ENCODE measurements around the gene GUK1.
A peak's percentile ranks its signal among the peaks of the same experiment; 100 is the strongest.

Gene GUK1

GRCh38 chr1:228150120-228150460, 10.0 kb downstream of the GUK1 start:
- DNase-seq (ENCODE audit: low read depth in 2 of 2): no peak

- DNase-seq (ENCODE audit: low read depth in 2 of 2): no peak
Measured at GRCh38 chr1:228150461-228151179, 10.5 kb downstream of the GUK1 start.

DNA sequence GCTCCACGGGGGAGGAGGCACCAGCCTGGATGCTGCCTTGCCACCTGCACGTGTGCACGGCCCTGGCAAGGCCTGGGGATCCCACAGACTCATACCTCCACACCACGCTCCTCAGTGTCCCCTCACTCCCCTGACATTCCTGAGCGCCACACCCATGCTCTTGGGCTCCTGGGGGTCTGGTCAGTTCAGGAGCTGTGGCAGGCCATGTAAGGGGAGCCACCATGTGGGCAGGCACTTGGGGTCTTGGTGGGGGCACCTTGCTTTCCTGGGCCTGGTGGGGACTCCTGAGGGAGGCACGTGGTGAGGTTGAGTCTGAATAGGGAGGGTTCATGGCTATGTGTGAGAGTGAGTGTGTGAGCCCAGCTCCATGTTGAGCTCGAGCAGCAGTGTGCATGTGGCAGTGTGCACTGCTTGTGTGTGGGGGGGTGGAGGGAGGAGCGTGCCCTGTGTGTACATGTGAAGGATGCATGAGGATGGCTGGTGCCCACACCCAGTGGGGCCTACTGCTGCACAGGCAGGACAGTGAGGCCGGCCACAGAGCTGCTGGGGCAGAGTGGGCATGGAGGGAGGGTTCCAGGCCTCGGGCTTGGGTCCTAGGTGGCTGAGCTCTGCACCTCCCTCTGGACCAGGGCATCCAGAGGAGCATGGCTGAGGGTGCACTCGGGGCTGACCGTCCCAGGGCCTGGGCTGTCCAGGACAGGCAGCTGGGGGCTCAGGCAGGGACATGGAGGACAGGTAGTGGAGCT, 11.3 kb downstream of the GUK1 start:
- no peak for DNase-seq (ENCODE audit: low read depth in 2 of 2)

GRCh38 chr1:228152097-228152917, 12.2 kb downstream of the GUK1 start:
- no peak for DNase-seq (ENCODE audit: low read depth in 2 of 2)

DNA sequence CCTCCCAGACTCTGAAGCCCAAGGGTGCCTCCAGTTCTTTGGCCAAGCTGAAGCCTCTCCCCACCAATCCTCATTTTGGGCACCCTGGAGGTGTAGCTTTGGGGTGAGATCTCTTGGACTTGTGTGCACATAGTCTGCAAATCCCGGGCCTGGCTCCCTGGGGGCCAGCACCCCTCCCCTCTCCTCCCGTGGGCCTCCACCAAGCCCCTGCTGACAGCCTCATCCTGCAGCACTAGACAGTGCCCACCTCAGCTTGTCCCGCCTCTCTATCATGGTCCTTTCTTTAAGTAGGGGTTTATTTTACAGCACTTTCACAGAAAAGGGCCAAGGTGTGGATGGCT, 12.8 kb downstream of the GUK1 start:
- no peak for DNase-seq (ENCODE audit: low read depth in 2 of 2)

DNA sequence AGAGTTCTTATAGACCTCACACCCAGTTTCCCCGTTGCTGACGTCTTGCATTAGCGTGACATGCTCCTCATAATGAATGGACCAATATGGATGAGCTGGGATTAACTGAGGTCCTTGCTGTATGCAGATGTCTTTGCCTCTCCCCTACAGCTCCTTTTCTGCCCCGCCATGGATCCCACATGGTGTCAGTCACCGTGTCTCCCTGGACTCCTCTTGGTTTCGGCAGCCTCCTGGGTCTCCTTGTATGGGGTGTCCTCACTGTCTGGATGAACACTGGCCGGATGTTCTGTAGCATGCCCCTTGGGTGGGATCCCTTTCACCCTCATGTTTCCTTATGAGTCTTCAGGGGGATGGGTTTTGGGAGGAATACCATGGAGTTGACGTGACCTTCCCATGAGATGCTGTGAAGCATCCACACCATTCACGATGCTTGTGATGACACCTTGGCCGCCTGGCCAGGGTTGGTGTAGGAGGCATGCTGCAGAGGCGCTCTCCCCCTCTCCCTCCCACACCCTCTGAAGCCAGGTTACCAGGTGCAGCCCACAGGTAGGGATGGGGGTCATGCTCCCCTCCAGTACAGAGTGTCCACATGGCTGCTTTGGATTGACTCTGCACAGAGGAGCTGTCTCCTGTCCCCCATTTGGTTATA, 14.1 kb downstream of the GUK1 start:
- DNase-seq (ENCODE audit: low read depth in 2 of 2): no peak

GRCh38 chr1:228154670-228155571, 14.8 kb downstream of the GUK1 start:
- peak; percentile 51 to 56 for DNase-seq (ENCODE audit: low read depth in 2 of 2)

DNA sequence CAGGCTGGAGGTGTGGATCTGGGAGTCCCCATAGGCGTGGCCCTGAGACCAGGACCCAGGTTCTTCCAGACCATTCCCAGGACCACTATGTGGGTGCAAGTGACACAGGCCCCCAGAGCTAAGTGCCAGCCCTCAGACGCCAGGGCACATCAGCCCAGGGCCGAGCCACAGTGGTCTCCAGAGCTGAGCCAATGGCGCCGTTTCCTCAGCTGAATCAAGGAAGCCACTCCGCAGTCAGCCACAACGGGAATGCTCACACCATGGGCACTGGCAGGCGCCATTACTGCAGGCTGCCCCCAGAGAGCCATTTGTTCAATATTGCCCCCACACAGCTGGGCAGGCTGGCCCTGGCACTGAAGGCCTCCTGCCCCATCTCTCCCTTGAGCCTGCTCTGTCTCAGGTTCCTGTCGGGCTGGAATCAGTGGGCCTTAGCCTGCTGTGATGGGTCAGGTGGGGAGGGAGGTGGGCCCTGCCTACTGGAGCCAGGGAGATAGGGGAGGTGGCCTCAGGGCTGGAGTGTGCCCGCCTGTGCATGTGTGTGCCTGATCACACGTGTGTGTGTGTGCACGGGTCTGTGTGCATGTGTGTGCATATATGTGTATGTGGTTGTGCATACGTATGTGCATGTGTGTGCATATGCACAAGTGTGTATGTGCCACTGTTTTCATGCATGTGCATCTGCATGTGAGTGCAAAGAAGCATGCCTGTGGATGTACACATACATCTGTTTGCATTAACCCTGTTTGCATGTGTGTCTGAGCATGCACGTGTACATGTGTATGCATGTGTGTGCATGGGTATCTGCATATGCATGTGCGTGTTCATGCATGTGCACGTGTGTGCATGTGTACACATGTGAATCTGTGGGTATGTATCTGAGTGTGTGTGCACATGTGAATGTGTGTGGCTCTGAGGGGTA, 15.8 kb downstream of the GUK1 start:
- no peak for DNase-seq (ENCODE audit: low read depth in 2 of 2)

DNA sequence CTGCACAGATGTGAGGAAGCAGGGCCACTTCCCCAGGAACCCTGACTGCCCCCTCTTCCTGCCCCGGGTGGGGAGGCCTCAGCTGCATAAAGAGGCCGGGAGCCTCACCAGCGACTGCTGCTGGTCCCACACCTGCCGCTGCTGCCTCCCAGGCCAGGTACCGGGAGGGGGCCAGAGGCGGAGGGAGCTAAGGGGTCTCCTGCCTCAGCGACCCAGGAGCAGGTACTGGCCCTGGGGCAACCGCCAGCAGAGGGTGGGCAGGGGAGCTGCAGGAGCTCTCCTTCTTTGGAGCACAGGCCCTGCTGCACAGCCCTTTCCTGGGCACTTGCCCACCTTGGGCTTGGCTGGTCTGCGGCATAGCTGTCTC, 16.4 kb downstream of the GUK1 start:
- DNase-seq (ENCODE audit: low read depth in 2 of 2): no peak

GRCh38 chr1:228156941-228157728, 17.1 kb downstream of the GUK1 start:
- DNase-seq (ENCODE audit: low read depth in 2 of 2): no peak

- no peak for DNase-seq (ENCODE audit: low read depth in 2 of 2)
Measured at GRCh38 chr1:228157729-228158126, 17.6 kb downstream of the GUK1 start.

- no peak for DNase-seq (ENCODE audit: low read depth in 2 of 2)
Measured at GRCh38 chr1:228158151-228159007, 18.3 kb downstream of the GUK1 start.

DNA sequence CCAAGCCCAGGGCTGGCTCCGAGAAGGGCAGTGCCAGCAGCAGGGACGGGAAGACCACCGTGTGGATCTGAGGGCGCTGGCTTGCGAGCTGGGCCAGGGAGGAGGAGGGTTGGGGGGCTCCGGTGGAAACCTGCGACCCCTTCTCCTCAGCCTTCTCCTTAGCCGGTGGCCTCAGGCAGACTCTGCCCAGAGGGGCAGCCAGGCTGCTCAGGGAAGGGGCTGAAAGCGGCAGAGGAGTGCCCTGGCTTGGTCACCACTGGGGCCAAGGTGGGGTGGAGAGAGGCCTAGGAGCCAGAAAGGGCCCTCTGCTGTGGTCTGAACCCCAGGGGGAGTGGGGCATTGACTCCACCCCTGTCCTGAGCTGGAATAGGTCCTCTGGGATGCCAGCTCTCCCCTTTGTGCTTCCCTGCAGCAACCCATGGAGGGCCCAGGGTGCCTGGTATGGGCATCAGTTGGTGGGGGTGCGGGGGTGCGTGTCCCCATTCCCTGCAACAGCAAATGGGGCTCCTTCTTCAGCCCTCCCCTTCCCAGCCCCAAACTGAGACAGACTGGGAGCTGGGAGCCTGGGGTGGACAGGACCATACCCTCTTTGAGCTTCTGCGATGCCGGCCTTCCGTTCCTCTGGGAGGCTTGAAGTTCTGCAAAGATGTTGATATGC, 19.1 kb downstream of the GUK1 start:
- DNase-seq (ENCODE audit: low read depth in 2 of 2): no peak

DNA sequence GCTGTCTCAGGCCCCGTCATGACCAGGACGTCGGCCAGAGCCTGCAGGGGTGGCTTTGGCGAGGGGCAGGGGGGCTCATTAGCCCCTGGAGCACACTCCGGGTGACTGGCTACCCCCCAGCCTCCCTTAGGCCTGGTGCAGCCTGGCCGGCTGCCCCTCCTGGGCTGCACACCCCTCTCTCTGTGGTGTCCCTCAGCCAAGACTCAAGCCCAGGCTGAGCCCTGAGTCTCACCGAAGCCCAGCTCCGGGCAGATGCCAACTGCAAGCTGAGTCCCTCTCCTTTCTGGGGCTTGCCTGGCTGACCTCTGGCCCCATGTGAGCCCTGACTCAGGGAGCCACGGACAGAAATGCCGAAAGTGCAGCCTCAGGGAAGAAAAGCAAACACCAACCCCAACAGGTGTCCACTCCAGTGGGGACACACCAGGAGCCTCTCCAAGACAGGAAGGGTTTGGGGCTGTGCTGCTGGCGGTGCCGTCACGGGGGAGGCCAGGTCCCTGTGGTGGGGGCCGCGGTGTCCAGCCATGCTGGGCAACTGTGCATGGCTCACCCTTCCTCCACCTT, 20.2 kb downstream of the GUK1 start:
- no peak for DNase-seq (ENCODE audit: low read depth in 2 of 2)

DNA sequence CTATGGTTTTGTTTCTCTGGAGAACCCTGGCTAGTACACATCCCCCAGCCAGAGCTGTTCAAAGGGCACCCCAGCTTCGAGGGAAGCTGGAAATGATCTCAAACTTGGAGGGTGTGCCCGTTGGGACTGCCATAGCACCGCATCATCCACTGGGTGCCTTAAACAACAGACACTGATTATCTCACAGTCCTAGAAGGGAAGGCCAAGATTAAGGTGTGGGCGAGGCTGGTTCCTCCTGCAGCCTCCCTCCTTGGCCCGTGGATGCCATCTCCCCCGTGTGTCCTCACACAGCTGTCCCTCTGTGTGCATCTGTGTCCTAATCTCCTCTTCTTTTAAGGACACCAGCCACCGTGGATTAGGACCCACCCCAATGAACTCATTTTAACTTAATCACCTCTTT, 21.3 kb downstream of the GUK1 start:
- no peak for DNase-seq (ENCODE audit: low read depth in 2 of 2)

DNA sequence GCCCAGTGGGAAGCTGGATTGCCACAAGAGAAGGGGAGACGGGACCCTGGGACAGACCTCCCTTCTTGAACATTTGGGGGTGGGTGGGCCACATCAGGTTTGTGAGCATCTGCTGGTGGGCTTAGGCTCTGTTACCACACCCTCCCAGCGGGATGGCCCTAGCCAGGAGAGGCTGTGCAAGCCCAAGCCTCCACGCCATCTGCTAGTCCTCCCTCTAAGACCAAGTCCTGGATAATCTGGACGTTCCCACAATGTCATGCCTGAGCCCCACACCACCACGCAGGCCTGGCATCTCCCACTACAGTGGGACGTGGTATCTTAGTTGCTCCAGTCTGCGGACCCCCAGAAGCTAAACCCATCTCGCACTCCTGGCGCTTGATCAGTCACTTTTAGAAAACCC, 21.8 kb downstream of the GUK1 start:
- no peak for DNase-seq (ENCODE audit: low read depth in 2 of 2)

DNA sequence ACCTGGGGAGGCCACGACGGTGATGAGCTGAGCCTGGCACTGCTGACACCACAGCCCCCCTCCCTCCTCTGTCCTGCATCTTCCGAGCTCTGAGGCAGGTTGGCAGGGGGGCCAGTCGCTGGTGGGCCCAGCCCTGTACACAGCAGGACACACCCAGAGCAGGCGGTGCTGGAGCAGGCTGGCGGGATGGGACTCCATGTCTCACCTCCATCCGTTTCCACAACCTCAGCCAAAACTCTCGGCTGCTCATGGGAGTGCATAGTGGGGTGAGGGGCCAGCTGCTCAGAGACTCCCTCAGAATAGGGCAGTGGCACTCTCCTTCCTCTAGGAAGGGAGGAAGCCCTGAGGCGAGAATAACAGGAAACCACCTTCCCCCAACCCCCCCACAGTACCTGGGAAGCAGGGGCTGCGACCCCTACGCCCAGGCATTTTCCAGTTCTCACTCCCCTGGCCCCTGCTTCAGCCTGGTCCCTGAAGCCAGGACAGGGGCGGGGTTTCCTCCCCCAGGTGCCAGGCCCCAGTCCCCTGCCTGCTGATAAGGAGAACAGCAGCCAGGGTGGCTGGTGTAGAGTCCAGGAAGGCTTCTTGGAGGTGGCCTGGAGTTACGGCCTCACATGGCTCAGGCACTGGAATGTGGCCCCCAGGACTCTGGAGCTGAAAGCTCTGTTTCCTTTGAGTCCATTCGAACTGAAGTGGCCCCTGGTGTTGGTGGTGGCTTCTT, 22.4 kb downstream of the GUK1 start:
- DNase-seq (ENCODE audit: low read depth in 2 of 2): no peak
